ENCODE results near the gene INTU.

GRCh38 chr4:127629371-127629770 is 3.4 kb upstream of the INTU start:
- TF ChIP-seq CTCF (conservative IDR thresholded peaks at IDR 0.05) (no peak), ZFX (IDR thresholded peaks at IDR 0.05) (no peak)

All from C4-2B (cell line).